ENCODE measurements around the gene TMEM198. TPM values are rescaled to one million over a fixed set of nuclear protein-coding genes. Genes with fewer than 3 reads are reported as not detected.
A peak's percentile ranks its signal among the peaks of the same experiment; 100 is the strongest.

TMEM198 gene
- total and polyA plus RNA-seq, 2 of the 4 experiments (the other 2 are of a cell fraction), result 0.18 to 2.2 TPM

DNA sequence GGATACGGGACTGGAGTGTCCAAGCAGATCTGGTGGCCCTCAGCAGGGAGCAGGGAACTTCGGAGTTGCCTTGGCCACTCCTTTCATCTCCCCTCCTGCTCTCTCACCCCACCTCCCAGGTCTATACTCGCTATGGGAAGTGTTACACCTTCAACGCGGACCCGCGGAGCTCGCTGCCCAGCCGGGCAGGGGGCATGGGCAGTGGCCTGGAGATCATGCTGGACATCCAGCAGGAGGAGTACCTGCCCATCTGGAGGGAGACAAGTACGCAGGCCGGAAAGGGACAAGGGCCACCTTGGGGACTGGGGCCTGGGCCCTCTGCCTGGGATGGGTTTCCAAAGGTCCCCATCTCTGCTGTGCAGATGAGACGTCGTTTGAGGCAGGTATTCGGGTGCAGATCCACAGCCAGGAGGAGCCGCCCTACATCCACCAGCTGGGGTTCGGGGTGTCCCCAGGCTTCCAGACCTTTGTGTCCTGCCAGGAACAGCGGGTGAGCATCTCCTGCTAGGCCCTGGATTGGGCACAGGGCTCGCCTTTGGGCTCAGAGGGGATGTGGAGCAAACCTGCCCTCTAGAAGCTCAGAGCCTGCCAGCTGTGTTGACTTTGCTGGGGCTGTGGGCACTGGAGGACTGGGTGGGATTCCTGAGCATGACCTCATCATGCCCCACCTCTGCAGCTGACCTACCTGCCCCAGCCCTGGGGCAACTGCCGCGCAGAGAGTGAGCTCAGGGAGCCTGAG, 12.0 kb upstream of the TMEM198 start (continued):
- TF ChIP-seq, protein P1, sequence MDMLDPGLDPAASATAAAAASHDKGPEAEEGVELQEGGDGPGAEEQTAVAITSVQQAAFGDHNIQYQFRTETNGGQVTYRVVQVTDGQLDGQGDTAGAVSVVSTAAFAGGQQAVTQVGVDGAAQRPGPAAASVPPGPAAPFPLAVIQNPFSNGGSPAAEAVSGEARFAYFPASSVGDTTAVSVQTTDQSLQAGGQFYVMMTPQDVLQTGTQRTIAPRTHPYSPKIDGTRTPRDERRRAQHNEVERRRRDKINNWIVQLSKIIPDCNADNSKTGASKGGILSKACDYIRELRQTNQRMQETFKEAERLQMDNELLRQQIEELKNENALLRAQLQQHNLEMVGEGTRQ (IDR thresholded peaks at IDR 0.05; ENCODE audit: low read depth, low read length), result no peak

DNA sequence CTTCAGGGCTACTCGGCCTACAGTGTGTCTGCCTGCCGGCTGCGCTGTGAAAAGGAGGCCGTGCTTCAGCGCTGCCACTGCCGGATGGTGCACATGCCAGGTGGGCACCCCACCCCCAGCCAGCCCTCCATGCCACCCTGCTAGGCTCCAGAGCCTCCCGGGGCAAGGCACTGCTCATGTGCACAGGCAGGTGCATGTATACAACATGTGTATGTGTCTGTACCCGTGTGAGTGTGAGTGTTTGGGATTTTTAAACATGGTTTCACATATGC, 11.5 kb upstream of the TMEM198 start:
- no peak overlapping the region for H3K18ac ChIP-seq (ENCODE audit: low read depth, low read length)
- no peak overlapping the region for H2BK15ac ChIP-seq (ENCODE audit: low read depth, low read length)
- no peak overlapping the region for H3K14ac ChIP-seq (replicated peaks; ENCODE audit: low read depth, low read length)
- no peaks in the 10 kb centered on the region for H3K9me3 ChIP-seq (ENCODE audit: control insufficient read depth, insufficient read depth, low read length)
- no TSS peak for BruUV-seq (replicated peaks)
- intact Hi-C loops (cut with micrococcal nuclease) (loop anchor here (5.0 kb wide), 1 partner anchor 235 kb away; no protein-coding TSS in a partner anchor), dilution Hi-C loops (cut with HindIII; ENCODE audit: low sequenced_read_pairs, unreplicated experiment) (no loop called here), in situ Hi-C loops (cut with MboI; ENCODE audit: low sequenced_read_pairs) (loop anchor here (5.0 kb wide), 1 partner anchor 130 kb away; no protein-coding TSS in a partner anchor)
- H3K4me2 ChIP-seq (ENCODE audit: low read depth, low read length), result no peak overlapping the region
- H3K56ac ChIP-seq (ENCODE audit: extremely low read depth, insufficient read depth, low read length), result no peak overlapping the region
- H2AK9ac ChIP-seq (replicated peaks; ENCODE audit: low read depth, low read length, poor library complexity), result no peak overlapping the region
- no peak overlapping the region for H4K5ac ChIP-seq (ENCODE audit: low read depth, low read length)
- no peaks in the 10 kb centered on the region for H3K4me1 ChIP-seq (ENCODE audit: control insufficient read depth, insufficient read depth, low read length)
- no peak overlapping the region for H2BK120ac ChIP-seq (ENCODE audit: low read depth, low read length)
- peaks cover 44% of the 10 kb centered on the region for H3K27me3 ChIP-seq (ENCODE audit: control insufficient read depth, insufficient read depth, low read length)
- H4K91ac ChIP-seq (ENCODE audit: insufficient read depth, low read depth, low read length), result no peak overlapping the region
- H3K79me1 ChIP-seq (ENCODE audit: low read depth in 1 of 2, low read length in 2 of 2), result no peaks in the 10 kb centered on the region
- no peak overlapping the region for H4K8ac ChIP-seq (ENCODE audit: low read depth in 2 of 2, low read length in 2 of 2)
- no peaks in the 10 kb centered on the region for H3K9me1 ChIP-seq (ENCODE audit: insufficient read depth, low read length)
- H3K27ac ChIP-seq (ENCODE audit: insufficient read depth, low read length), result no peak overlapping the region
- no peak overlapping the region for H3K23ac ChIP-seq (ENCODE audit: low read depth, low read length)
- no peak overlapping the region for H2AK5ac ChIP-seq (ENCODE audit: low read depth, low read length)
- H2BK5ac ChIP-seq (ENCODE audit: low read depth, low read length, poor library complexity, severe bottlenecking), result no peak overlapping the region
- ATAC-seq (ENCODE audit: low read depth), result no peak
- no peak overlapping the region for H3K4ac ChIP-seq (ENCODE audit: low read depth, low read length)
- CTCF ChIA-PET, result interaction anchor here (1.2 kb wide), 1 partner anchor 9 kb away, joined by 3 read pairs; no protein-coding TSS in a partner anchor
- no peaks in the 10 kb centered on the region for H3K36me3 ChIP-seq (ENCODE audit: control insufficient read depth, insufficient read depth, low read length)
- no peak overlapping the region for H3K9ac ChIP-seq (ENCODE audit: low read depth, low read length)
- H2AFZ ChIP-seq (replicated peaks; ENCODE audit: low read length, poor library complexity), result peak overlapping the region; percentile 3
- TF ChIP-seq CHD1 (IDR thresholded peaks at IDR 0.05; ENCODE audit: low read depth, low read length) (no peak), MAZ (IDR thresholded peaks at IDR 0.05; ENCODE audit: borderline replicate concordance, low read depth, low read length) (no peak), POLR2A (IDR thresholded peaks at IDR 0.05; ENCODE audit: low read depth, low read length) (no peak), CEBPB (IDR thresholded peaks at IDR 0.05; ENCODE audit: low read depth, low read length) (no peak), RFX5 (IDR thresholded peaks at IDR 0.05; ENCODE audit: low read depth, low read length) (no peak), RAD21 (IDR thresholded peaks at IDR 0.05; ENCODE audit: low read length) (no peak), RCOR1 (IDR thresholded peaks at IDR 0.05; ENCODE audit: insufficient replicate concordance, low read length) (no peak)
- TF ChIP-seq, protein P1 (IDR thresholded peaks at IDR 0.05; ENCODE audit: low read depth, low read length), result no peak
- TF ChIP-seq, protein P2, sequence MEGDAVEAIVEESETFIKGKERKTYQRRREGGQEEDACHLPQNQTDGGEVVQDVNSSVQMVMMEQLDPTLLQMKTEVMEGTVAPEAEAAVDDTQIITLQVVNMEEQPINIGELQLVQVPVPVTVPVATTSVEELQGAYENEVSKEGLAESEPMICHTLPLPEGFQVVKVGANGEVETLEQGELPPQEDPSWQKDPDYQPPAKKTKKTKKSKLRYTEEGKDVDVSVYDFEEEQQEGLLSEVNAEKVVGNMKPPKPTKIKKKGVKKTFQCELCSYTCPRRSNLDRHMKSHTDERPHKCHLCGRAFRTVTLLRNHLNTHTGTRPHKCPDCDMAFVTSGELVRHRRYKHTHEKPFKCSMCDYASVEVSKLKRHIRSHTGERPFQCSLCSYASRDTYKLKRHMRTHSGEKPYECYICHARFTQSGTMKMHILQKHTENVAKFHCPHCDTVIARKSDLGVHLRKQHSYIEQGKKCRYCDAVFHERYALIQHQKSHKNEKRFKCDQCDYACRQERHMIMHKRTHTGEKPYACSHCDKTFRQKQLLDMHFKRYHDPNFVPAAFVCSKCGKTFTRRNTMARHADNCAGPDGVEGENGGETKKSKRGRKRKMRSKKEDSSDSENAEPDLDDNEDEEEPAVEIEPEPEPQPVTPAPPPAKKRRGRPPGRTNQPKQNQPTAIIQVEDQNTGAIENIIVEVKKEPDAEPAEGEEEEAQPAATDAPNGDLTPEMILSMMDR (conservative IDR thresholded peaks at IDR 0.05; ENCODE audit: low read depth, low read length), result no peak
- no peak overlapping the region for H2BK20ac ChIP-seq (ENCODE audit: low read depth, low read length)
- no peak for DNase-seq
- 88% methylated on average over 3 of the region's 8 CpGs; no CpG with 5 or more reads in 1 of the 2 experiments for WGBS, 2 experiments (ENCODE audit: extremely low coverage in 2 of 2, insufficient read length in 1 of 2)
- H3K4me3 ChIP-seq (ENCODE audit: insufficient read depth, low read depth, low read length), result no peak overlapping the region
- no peaks in the 10 kb centered on the region for H4K20me1 ChIP-seq (ENCODE audit: insufficient read depth, low read length)
- POLR2A ChIA-PET (ENCODE audit: unreplicated experiment), result no interaction called here

Data from IMR-90 (cell line).